Stimulated activated CD4-positive, alpha-beta T cell treated with anti-CD3 and anti-CD28 coated beads, TNF-alpha, amount 100 ng/mL, for 4 hours (primary cell): ENCODE results near the gene DIS3L2.

Experiments
- DNase-seq, 3 experiments: peaks; one replicate each; pipeline ENCODE4 v3.0.0-alpha.2; 2020; ENCODE audit warnings: low read depth in 3 of 3

Gene DIS3L2

DNA sequence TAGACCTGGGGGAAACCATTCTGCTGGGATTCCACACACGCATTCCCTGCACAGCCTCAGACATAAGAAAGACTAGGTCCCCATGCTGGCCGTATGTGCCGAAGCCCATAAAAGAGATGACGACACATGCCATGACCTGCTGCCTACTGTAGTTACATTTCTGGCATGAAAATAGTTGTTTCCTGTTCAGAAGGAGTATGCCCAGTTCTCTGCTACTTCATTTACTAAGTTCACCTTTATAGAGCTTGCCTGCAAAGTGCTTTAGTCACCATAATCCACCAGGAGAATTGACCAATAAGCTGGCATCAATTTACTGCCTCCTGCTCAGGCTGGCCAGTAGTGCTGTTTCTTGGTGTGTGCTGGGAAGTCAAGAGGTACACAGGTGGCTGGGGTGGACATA lies 266.8 kb downstream of the DIS3L2 start:
- DNase-seq = no peak

- no peak for DNase-seq
Measured at GRCh38 chr2:232228971-232229894, 267.7 kb downstream of the DIS3L2 start.

- no peak for DNase-seq
Measured at GRCh38 chr2:232229911-232230310, 268.4 kb downstream of the DIS3L2 start.

- no peak for DNase-seq
Measured at GRCh38 chr2:232230560-232230959, 269.0 kb downstream of the DIS3L2 start.

DNA sequence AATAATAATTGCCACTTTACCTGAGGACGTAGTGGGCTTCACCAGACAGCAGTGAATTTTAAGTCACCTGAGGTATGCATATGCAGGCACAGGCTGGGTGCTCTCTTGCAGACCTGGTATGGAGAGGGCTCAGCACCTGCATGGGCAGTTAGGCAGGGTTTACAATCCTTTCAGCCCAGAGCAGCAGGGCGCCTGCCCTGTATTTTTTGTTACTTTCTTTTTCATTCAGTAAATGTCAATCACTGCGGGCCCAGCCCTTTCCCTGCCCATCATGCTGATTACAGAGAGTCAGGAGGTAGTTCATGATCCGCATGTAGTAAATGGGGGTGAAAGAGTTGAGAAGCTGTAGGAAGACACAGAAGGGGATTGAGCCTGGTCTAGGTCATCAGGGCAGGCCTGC lies 270.0 kb downstream of the DIS3L2 start:
- DNase-seq = no peak

DNA sequence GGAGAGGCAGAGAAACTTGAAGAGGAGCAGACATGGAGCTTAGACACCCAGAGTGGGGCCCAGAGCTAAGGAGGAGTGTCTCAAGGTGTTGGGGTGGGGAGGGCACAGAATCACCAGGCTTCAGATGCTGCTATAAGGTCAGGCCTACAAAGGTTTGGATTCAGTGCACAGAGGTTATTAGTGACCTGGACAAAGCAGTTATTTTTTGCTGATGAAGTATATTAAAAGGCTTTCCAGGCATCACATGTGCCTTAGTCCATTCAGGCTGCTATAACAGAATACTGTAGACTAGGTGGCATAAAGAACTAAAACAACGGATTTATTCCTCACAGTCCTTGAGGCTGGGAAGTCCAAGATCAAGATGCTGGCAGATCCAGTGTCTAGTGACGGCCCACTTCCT lies 271.4 kb downstream of the DIS3L2 start:
- no peak for DNase-seq

- DNase-seq = no peak
Measured at GRCh38 chr2:232234922-232235615, 273.6 kb downstream of the DIS3L2 start.

- DNase-seq = no peak
Measured at GRCh38 chr2:232235716-232236115, 274.2 kb downstream of the DIS3L2 start.

DNA sequence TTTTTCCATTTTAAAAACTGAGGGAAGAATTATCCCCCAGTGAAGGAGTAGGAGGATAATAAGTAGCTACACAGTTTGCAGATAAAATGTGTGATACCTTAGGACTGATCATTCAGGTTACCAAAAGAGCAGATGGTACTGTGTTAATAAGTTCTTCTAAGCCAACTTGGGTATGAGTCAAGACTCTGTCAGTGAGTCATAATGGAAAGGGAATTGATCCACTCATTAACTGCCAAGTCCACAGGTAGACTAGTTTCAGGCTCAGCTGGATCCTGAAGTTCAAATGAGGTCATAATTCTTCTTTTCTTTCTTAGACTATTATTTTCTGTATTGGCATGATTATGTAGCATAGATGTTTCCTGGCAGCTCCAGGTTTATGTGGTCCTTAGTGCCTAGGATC lies 274.7 kb downstream of the DIS3L2 start:
- DNase-seq = no peak

- DNase-seq = no peak
Measured at GRCh38 chr2:232237464-232237863, 276.0 kb downstream of the DIS3L2 start.

- DNase-seq = no peak
Measured at GRCh38 chr2:232238108-232238507, 276.6 kb downstream of the DIS3L2 start.

- no peak for DNase-seq
Measured at GRCh38 chr2:232238596-232238995, 277.1 kb downstream of the DIS3L2 start.

- no peak for DNase-seq
Measured at GRCh38 chr2:232239951-232240681, 278.6 kb downstream of the DIS3L2 start.

- DNase-seq = no peak
Measured at GRCh38 chr2:232240906-232241305, 279.4 kb downstream of the DIS3L2 start.

DNA sequence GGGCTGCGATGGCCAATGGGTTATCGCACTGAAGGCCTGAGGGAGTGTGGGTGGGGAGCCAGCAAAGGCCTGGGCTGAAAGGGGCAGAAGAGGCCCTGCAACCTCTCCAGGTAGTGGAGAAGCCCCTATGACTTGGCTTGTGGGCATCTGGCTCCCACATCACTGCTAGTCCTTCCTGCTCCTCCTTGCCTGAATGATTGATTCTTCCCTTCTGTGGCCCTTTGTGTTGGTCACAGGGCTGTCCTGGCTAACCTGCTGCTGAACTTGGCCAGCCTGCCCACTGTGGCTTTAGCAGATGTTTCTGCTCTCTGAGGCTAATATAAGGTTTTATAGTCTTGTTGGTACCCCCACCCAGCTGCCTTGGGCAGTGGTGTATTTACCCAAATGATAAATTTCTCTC lies 280.8 kb downstream of the DIS3L2 start:
- no peak for DNase-seq

GRCh38 chr2:232245111-232245510 lies 283.6 kb downstream of the DIS3L2 start:
- DNase-seq = no peak

DNA sequence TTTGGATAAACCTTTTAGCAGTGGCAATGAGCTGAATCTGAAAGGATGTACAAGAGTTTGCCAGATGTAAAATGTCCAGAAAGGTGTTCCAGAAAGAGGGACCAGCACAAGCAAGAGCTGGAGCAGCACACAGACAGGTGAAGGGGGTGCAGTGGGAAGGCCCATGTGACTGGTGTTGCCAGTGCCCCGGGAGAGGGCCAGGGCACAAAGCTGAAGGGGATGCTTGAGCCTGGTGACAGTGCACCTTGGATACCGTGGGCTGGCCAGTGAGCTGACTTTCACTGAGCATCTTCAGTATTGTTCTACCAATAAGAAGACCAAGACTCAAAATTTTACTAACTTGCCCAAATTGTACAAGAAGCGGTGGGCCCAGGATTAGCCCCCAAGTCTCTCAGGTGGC lies 284.7 kb downstream of the DIS3L2 start:
- no peak for DNase-seq

- DNase-seq = no peak
Measured at GRCh38 chr2:232249096-232249495, 287.6 kb downstream of the DIS3L2 start.

DNA sequence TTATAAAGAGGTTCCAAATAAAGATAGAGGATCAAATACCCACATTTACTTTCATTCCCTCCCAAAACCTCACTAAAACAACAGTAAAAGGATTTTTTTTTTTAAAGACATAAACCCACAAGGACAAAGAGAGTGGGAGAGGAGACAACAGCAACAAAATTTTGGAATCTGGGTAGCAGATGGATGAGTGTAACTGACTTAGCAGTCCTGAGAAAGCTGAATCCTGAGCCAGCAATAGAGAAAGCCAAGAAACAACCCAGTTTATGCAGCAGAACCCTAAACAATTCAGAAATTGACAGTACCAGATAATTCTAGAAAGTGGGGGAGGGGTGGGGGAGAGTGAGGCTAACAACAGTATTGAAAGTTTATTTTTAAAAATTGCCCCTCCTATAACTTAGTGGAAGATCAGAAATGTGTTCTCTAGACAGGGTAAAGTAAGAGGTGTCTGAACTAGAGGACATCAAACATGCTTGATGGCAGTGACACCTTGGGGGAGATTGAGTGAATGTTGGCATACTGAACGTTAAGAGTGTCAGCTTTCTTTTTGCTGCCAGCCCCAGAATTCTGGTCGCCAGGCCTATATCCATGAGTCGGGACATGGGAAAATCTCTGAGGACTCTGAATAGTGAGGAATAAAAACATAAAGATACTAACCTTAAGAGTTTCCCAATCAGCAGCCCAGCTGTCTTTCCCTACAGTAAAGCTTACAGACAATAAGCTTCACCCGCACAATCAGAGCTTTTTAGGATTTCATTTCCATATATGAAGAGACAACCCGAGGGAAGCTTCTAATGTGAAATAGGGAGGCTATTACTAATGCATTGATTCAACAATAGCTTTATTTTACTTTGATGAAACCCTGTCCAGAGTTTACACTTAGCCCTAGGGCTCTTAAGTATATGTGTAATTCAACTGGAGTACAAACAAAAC lies 289.0 kb downstream of the DIS3L2 start:
- DNase-seq = no peak

DNA sequence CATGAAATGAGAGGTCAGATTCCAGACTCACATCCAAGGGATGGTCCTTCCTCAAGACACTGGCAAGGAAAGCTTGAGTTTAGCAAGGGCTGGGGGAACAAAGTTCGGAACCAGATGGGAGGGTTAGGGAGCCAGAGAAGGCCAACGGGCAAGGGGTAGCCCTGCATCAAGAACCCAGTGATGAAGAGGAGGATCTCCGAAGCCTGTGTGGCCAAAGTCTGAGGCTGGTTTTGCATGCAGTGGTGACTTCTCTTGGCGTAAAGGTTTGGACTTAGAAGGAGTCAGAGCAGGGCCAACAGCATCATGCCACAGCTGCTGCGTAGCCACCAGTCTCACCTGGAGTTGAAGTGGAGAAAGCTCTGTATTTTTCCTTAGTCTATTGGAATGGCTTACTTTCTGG lies 293.5 kb downstream of the DIS3L2 start:
- DNase-seq = no peak

- DNase-seq = no peak
Measured at GRCh38 chr2:232260075-232260474, 298.6 kb downstream of the DIS3L2 start.
